Uterus (tissue), 2 donors: ENCODE measurements around the gene MECP2.

ENCODE experiments used
- POLR2A ChIP-seq, 2 donors: fragments of 450-650 bp; IDR thresholded peaks; one replicate each; pipeline ENCODE4 v1.6.1; 2016; ENCODE audit warnings: antibody characterized with exemption in 2 of 2, mild to moderate bottlenecking in 1 of 2, moderate library complexity in 1 of 2
- TF ChIP-seq, protein P1 (sequence below), 4 experiments: fragments of 200-600 bp in 2 of 4; fragments of 450-650 bp in 2 of 4; sonication (generic) in 2 of 4; IDR thresholded peaks; one replicate each; pipeline ENCODE4 v1.5.1; 2016 to 2019; ENCODE audit warnings: antibody characterized with exemption in 4 of 4, mild to moderate bottlenecking in 2 of 4, moderate library complexity in 1 of 4

- TF ChIP-seq POLR2A (IDR thresholded peaks at IDR 0.05) = no peak
- TF ChIP-seq, protein P1, sequence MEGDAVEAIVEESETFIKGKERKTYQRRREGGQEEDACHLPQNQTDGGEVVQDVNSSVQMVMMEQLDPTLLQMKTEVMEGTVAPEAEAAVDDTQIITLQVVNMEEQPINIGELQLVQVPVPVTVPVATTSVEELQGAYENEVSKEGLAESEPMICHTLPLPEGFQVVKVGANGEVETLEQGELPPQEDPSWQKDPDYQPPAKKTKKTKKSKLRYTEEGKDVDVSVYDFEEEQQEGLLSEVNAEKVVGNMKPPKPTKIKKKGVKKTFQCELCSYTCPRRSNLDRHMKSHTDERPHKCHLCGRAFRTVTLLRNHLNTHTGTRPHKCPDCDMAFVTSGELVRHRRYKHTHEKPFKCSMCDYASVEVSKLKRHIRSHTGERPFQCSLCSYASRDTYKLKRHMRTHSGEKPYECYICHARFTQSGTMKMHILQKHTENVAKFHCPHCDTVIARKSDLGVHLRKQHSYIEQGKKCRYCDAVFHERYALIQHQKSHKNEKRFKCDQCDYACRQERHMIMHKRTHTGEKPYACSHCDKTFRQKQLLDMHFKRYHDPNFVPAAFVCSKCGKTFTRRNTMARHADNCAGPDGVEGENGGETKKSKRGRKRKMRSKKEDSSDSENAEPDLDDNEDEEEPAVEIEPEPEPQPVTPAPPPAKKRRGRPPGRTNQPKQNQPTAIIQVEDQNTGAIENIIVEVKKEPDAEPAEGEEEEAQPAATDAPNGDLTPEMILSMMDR (IDR thresholded peaks at IDR 0.05) = no peak
These were observed 50.4 kb downstream of the MECP2 start for GRCh38 chrX:154046940-154047610.
